NCI-H2029 (cell line): ENCODE data around the gene THYN1.

Source experiments
- DNase-seq: peaks from one replicate; lab custom pipeline; 2025; lab: John Stamatoyannopoulos, UW

The THYN1 gene

GRCh38 chr11:134248910-134249480, 4.2 kb downstream of the THYN1 start:
- DNase-seq = no peak

GRCh38 chr11:134246678-134247077, 6.5 kb downstream of the THYN1 start:
- no peak for DNase-seq

GRCh38 chr11:134246100-134246499, 7.1 kb downstream of the THYN1 start:
- no peak for DNase-seq

GRCh38 chr11:134245434-134245833, 7.7 kb downstream of the THYN1 start:
- no peak for DNase-seq

GRCh38 chr11:134244593-134244992, 8.6 kb downstream of the THYN1 start:
- DNase-seq = no peak

GRCh38 chr11:134243913-134244312, 9.2 kb downstream of the THYN1 start:
- no peak for DNase-seq

GRCh38 chr11:134242376-134242775, 10.8 kb downstream of the THYN1 start:
- DNase-seq = no peak

- no peak for DNase-seq
Measured at GRCh38 chr11:134240592-134240991, 12.6 kb downstream of the THYN1 start.

GRCh38 chr11:134238956-134239355, 14.2 kb downstream of the THYN1 start:
- no peak for DNase-seq

GRCh38 chr11:134237557-134237922, 15.6 kb downstream of the THYN1 start:
- no peak for DNase-seq

GRCh38 chr11:134236834-134237556, 16.2 kb downstream of the THYN1 start:
- DNase-seq = no peak

- no peak for DNase-seq
Measured at GRCh38 chr11:134235399-134235798, 17.8 kb downstream of the THYN1 start.

GRCh38 chr11:134233729-134234179, 19.4 kb downstream of the THYN1 start:
- DNase-seq = no peak

GRCh38 chr11:134231958-134232659, 21.0 kb downstream of the THYN1 start:
- no peak for DNase-seq

- no peak for DNase-seq
Measured at GRCh38 chr11:134230339-134230738, 22.8 kb downstream of the THYN1 start.

- DNase-seq = no peak
Measured at GRCh38 chr11:134229126-134229790, 23.9 kb downstream of the THYN1 start.

GRCh38 chr11:134228625-134229024, 24.5 kb downstream of the THYN1 start:
- no peak for DNase-seq

- DNase-seq = no peak
Measured at GRCh38 chr11:134226806-134227325, 26.3 kb downstream of the THYN1 start.

- peak; percentile 42 for DNase-seq
Measured at GRCh38 chr11:134224710-134225664, 28.2 kb downstream of the THYN1 start.

- DNase-seq = peak; percentile 95
Measured at GRCh38 chr11:134223836-134224709, 29.1 kb downstream of the THYN1 start, which contains the start of the genes NCAPD3 and VPS26B. Gene NCAPD3 (minus strand): TSS chr11:134223967. CDS start chr11:134223926, 41 bp downstream. Gene VPS26B (plus strand): TSS chr11:134224671. CDS start chr11:134225123, 452 bp downstream.
